ENCODE results near the gene SH3GLB2.
A peak's percentile ranks its signal among the peaks of the same experiment; 100 is the strongest.
"Not testable (repeated sequence)": the region's sequence is repeated elsewhere in the genome, so short reads cannot be mapped to it uniquely, and the experiment has no call there.

SH3GLB2 gene

GRCh38 chr9:129037767-129038098 lies 9.6 kb upstream of the SH3GLB2 start:
- H3K9me3 ChIP-seq (ENCODE audit: low read length) = no peaks in the 10 kb centered on the region
- no peak overlapping the region for H2AFZ ChIP-seq (ENCODE audit: low read depth, low read length)
- peaks cover 19% of the 10 kb centered on the region for H3K36me3 ChIP-seq (ENCODE audit: insufficient read depth, low read length)
- H3K27me3 ChIP-seq (ENCODE audit: insufficient read depth, low read length) = no peaks in the 10 kb centered on the region
- peaks cover 16% of the 10 kb centered on the region for H3K4me1 ChIP-seq (ENCODE audit: insufficient read depth, low read length)
- H3K4me3 ChIP-seq (ENCODE audit: low read length) = peak overlapping the region; percentile 81

- Histone ChIP-seq H2AFZ (ENCODE audit: low read depth, low read length) (peak overlapping the region; percentile 55), H3K27me3 (ENCODE audit: insufficient read depth, low read length) (no peaks in the 10 kb centered on the region), H3K4me1 (ENCODE audit: insufficient read depth, low read length) (peaks cover 20% of the 10 kb centered on the region), H3K9me3 (ENCODE audit: low read length) (no peaks in the 10 kb centered on the region), H3K36me3 (ENCODE audit: insufficient read depth, low read length) (peaks cover 13% of the 10 kb centered on the region), H3K4me3 (ENCODE audit: low read length) (peak overlapping the region; percentile 81)
Observed at GRCh38 chr9:129036923-129037766, 9.0 kb upstream of the SH3GLB2 start.

- no peaks in the 10 kb centered on the region for H3K27me3 ChIP-seq (ENCODE audit: insufficient read depth, low read length)
- peaks cover 20% of the 10 kb centered on the region for H3K4me1 ChIP-seq (ENCODE audit: insufficient read depth, low read length)
- peaks cover 6% of the 10 kb centered on the region for H3K36me3 ChIP-seq (ENCODE audit: insufficient read depth, low read length)
- peak within 1 kb of the TSS; percentile 81 for H3K4me3 ChIP-seq (ENCODE audit: low read length)
- no peaks in the 10 kb centered on the region for H3K9me3 ChIP-seq (ENCODE audit: low read length)
- peak within 1 kb of the TSS; percentile 86 for H2AFZ ChIP-seq (ENCODE audit: low read depth, low read length)
Observed at GRCh38 chr9:129036241-129036922, 8.3 kb upstream of the SH3GLB2 start, which contains the start of gene MIGA2. Gene MIGA2 (plus strand): TSS chr9:129036626. CDS start chr9:129040595, 3,969 bp downstream.

- peaks cover 20% of the 10 kb centered on the region for H3K4me1 ChIP-seq (ENCODE audit: insufficient read depth, low read length)
- H3K36me3 ChIP-seq (ENCODE audit: insufficient read depth, low read length); H3K9me3 ChIP-seq (ENCODE audit: low read length); H3K27me3 ChIP-seq (ENCODE audit: insufficient read depth, low read length): not testable (repeated sequence)
- H3K4me3 ChIP-seq (ENCODE audit: low read length) = peak overlapping the region; percentile 39
- peak overlapping the region; percentile 86 for H2AFZ ChIP-seq (ENCODE audit: low read depth, low read length)
Observed at GRCh38 chr9:129035838-129036237, 7.7 kb upstream of the SH3GLB2 start.

- H3K4me3 ChIP-seq (ENCODE audit: low read length) = no peak overlapping the region
- peaks cover 28% of the 10 kb centered on the region for H3K4me1 ChIP-seq (ENCODE audit: insufficient read depth, low read length)
- no peaks in the 10 kb centered on the region for H3K9me3 ChIP-seq (ENCODE audit: low read length)
- H2AFZ ChIP-seq (ENCODE audit: low read depth, low read length) = no peak overlapping the region
- no peaks in the 10 kb centered on the region for H3K27me3 ChIP-seq (ENCODE audit: insufficient read depth, low read length)
- H3K36me3 ChIP-seq (ENCODE audit: insufficient read depth, low read length) = no peaks in the 10 kb centered on the region
Observed at GRCh38 chr9:129033216-129033615, 5.1 kb upstream of the SH3GLB2 start.

- Histone ChIP-seq H3K27me3 (ENCODE audit: insufficient read depth, low read length) (no peaks in the 10 kb centered on the region), H3K4me3 (ENCODE audit: low read length) (no peak overlapping the region), H3K4me1 (ENCODE audit: insufficient read depth, low read length) (peaks cover 24% of the 10 kb centered on the region), H2AFZ (ENCODE audit: low read depth, low read length) (no peak overlapping the region), H3K9me3 (ENCODE audit: low read length) (no peaks in the 10 kb centered on the region), H3K36me3 (ENCODE audit: insufficient read depth, low read length) (no peaks in the 10 kb centered on the region)
Observed at GRCh38 chr9:129032541-129033159, 4.5 kb upstream of the SH3GLB2 start.

GRCh38 chr9:129031514-129031913 lies 3.4 kb upstream of the SH3GLB2 start:
- Histone ChIP-seq H2AFZ (ENCODE audit: low read depth, low read length) (no peak overlapping the region), H3K27me3 (ENCODE audit: insufficient read depth, low read length) (no peaks in the 10 kb centered on the region), H3K4me1 (ENCODE audit: insufficient read depth, low read length) (peaks cover 28% of the 10 kb centered on the region), H3K4me3 (ENCODE audit: low read length) (no peak overlapping the region), H3K9me3 (ENCODE audit: low read length) (no peaks in the 10 kb centered on the region), H3K36me3 (ENCODE audit: insufficient read depth, low read length) (no peaks in the 10 kb centered on the region)

GRCh38 chr9:129030191-129030590 lies 2.1 kb upstream of the SH3GLB2 start:
- Histone ChIP-seq H3K4me3 (ENCODE audit: low read length) (no peak overlapping the region), H3K9me3 (ENCODE audit: low read length) (no peaks in the 10 kb centered on the region), H2AFZ (ENCODE audit: low read depth, low read length) (no peak overlapping the region), H3K4me1 (ENCODE audit: insufficient read depth, low read length) (peaks cover 31% of the 10 kb centered on the region), H3K27me3 (ENCODE audit: insufficient read depth, low read length) (no peaks in the 10 kb centered on the region), H3K36me3 (ENCODE audit: insufficient read depth, low read length) (no peaks in the 10 kb centered on the region)

GRCh38 chr9:129027685-129028191 lies 393 bp downstream of the SH3GLB2 start:
- Histone ChIP-seq H3K27me3 (ENCODE audit: insufficient read depth, low read length) (no peaks in the 10 kb centered on the region), H3K4me1 (ENCODE audit: insufficient read depth, low read length) (peaks cover 32% of the 10 kb centered on the region), H3K4me3 (ENCODE audit: low read length) (peak overlapping the region; percentile 81), H3K36me3 (ENCODE audit: insufficient read depth, low read length) (no peaks in the 10 kb centered on the region), H3K9me3 (ENCODE audit: low read length) (no peaks in the 10 kb centered on the region), H2AFZ (ENCODE audit: low read depth, low read length) (no peak overlapping the region)

- Histone ChIP-seq H3K36me3 (ENCODE audit: insufficient read depth, low read length) (no peaks in the 10 kb centered on the region), H3K4me1 (ENCODE audit: insufficient read depth, low read length) (peaks cover 31% of the 10 kb centered on the region)
Observed at GRCh38 chr9:129027224-129027684, 877 bp downstream of the SH3GLB2 start.

GRCh38 chr9:129026442-129027223 lies 1.5 kb downstream of the SH3GLB2 start:
- peak overlapping the region; percentile 81 for H3K4me3 ChIP-seq (ENCODE audit: low read length)
- H3K4me1 ChIP-seq (ENCODE audit: insufficient read depth, low read length) = peaks cover 31% of the 10 kb centered on the region
- H3K36me3 ChIP-seq (ENCODE audit: insufficient read depth, low read length) = no peaks in the 10 kb centered on the region
- H2AFZ ChIP-seq (ENCODE audit: low read depth, low read length) = no peak overlapping the region
- H3K9me3 ChIP-seq (ENCODE audit: low read length) = no peaks in the 10 kb centered on the region
- no peaks in the 10 kb centered on the region for H3K27me3 ChIP-seq (ENCODE audit: insufficient read depth, low read length)

More at GRCh38 chr9:129027224-129027684, 877 bp downstream of the SH3GLB2 start:
- Histone ChIP-seq H3K4me3 (ENCODE audit: low read length) (peak overlapping the region; percentile 81), H3K9me3 (ENCODE audit: low read length) (no peaks in the 10 kb centered on the region), H3K27me3 (ENCODE audit: insufficient read depth, low read length) (no peaks in the 10 kb centered on the region), H2AFZ (ENCODE audit: low read depth, low read length) (no peak overlapping the region)

- Histone ChIP-seq H3K4me1 (ENCODE audit: insufficient read depth, low read length) (peaks cover 31% of the 10 kb centered on the region), H3K27me3 (ENCODE audit: insufficient read depth, low read length) (no peaks in the 10 kb centered on the region)
Observed at GRCh38 chr9:129023908-129024233, 4.3 kb downstream of the SH3GLB2 start.

More at GRCh38 chr9:129023908-129024233, 4.3 kb downstream of the SH3GLB2 start:
- H3K36me3 ChIP-seq (ENCODE audit: insufficient read depth, low read length) = no peaks in the 10 kb centered on the region
- H2AFZ ChIP-seq (ENCODE audit: low read depth, low read length) = no peak overlapping the region
- no peaks in the 10 kb centered on the region for H3K9me3 ChIP-seq (ENCODE audit: low read length)
- H3K4me3 ChIP-seq (ENCODE audit: low read length) = no peak overlapping the region

Measured in neuron (in vitro differentiated cells).